Right ventricle myocardium inferior (tissue), 1 donor: ENCODE results near the gene TRIM43B. TPM values are rescaled to one million over a fixed set of nuclear protein-coding genes. Genes with fewer than 3 reads are reported as not detected.
A peak's percentile ranks its signal among the peaks of the same experiment; 100 is the strongest.
"Not testable (repeated sequence)": the region's sequence is repeated elsewhere in the genome, so short reads cannot be mapped to it uniquely, and the experiment has no call there.

Source experiments
- ATAC-seq: fragments of 200-7000 bp; cut with Tn5 transposase; one replicate; pipeline ENCODE4 v1.9.1; 2020; ENCODE audit warnings: mild to moderate bottlenecking, moderate library complexity
- DNase-seq: peaks from one replicate; pipeline ENCODE4 v3.0.0; 2021; ENCODE audit errors: missing footprints
- intact Hi-C: fragments of 100-400 bp; cut with DNase I; formaldehyde crosslinking; loops from one replicate; pipeline ENCODE4 v1.11.0; 2022
- long read RNA-seq: library from polyadenylated mRNA; unstranded; transcript quantifications from one replicate; pipeline ENCODE4 v2.0.0, GENCODE V29; 2021
- total RNA-seq: library from RNA; stranded (reverse); fragmentation: NEBNext Ultra II Directional; extraction: Animal tissue kit (Norgen Biotek cat#: 25700); gene quantifications from one replicate; pipeline ENCODE4 v1.2.1, GENCODE V29; 2021
- donor health status: DM: no; HTN: yes; CAD: no; lungs with severe emphysema.

TRIM43B gene
- total RNA-seq = not detected
- long read RNA-seq = 0 reads

DNA sequence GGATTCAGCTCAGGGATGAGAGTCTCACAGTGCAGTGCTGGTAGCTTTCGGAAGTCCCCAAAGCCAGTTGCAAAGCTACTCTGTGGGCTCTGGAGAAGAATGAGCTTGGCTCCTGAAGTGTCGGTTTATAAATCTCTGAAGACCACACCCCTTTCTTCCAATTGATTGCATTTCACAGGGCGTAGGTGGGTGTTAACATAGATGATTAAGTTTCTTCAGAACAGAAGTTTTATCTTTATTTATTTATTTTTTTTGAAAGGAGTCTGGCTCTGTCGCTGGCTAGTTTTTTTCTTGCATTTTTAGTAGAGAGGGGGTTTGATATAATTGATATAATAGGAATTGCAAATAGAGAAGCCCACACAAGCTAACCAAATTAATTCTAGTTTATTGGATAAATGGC, at the start of gene TRIM43B:
Gene TRIM43B (minus strand): TSS at position 101 of the 400 bp plus-strand sequence. CDS start 2,040 bp downstream, outside the sequence.
- ATAC-seq, DNase-seq, intact Hi-C loops: not testable (repeated sequence)

DNA sequence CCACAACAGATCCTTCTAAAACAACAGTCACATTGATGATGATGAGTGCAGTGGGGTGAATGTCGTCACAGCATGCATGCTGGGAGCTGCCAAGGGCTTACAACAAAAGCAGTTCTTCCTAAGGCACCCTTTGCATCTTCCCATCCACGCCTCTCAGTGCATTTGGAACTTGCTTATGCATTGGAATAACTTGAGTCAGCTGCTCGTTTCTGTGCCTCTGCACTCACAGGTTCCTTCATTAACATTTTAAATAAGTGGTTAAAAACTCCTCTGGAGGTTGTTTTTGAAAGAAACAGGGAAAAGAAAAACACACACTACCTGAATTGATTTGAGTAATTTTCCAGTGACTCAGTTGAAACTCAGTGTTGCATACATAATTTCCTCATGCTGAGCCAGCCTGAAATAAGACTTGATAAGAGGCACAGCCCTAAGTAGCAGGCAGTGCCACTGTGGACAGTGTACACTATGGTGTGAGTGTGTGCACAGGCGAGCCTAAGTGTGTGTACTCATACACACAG, 46.8 kb upstream of the TRIM43B start:
- intact Hi-C loops = no loop called here
- ATAC-seq = no peak
- no peak for DNase-seq

DNA sequence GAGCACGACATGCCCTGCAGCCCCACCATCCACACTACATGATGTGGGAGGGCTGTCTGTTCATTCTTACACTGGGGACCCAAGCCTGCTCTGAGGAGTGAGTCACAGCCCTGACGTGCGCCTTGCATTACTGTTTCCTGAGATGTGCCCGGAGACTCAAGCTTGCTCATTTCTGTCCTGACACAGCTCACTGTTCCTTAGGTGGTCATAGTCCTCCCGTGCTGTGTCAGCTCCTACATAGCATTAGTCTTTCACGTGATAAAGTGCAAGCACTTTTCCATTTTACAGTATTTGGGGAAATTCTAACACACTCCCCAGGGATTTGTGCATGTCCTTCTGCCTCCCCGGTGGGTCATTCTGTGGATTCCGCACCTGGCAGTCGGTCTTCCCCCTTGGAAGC, 46.2 kb upstream of the TRIM43B start:
- no peak for DNase-seq
- ATAC-seq = no peak
- intact Hi-C loops = no loop called here

DNA sequence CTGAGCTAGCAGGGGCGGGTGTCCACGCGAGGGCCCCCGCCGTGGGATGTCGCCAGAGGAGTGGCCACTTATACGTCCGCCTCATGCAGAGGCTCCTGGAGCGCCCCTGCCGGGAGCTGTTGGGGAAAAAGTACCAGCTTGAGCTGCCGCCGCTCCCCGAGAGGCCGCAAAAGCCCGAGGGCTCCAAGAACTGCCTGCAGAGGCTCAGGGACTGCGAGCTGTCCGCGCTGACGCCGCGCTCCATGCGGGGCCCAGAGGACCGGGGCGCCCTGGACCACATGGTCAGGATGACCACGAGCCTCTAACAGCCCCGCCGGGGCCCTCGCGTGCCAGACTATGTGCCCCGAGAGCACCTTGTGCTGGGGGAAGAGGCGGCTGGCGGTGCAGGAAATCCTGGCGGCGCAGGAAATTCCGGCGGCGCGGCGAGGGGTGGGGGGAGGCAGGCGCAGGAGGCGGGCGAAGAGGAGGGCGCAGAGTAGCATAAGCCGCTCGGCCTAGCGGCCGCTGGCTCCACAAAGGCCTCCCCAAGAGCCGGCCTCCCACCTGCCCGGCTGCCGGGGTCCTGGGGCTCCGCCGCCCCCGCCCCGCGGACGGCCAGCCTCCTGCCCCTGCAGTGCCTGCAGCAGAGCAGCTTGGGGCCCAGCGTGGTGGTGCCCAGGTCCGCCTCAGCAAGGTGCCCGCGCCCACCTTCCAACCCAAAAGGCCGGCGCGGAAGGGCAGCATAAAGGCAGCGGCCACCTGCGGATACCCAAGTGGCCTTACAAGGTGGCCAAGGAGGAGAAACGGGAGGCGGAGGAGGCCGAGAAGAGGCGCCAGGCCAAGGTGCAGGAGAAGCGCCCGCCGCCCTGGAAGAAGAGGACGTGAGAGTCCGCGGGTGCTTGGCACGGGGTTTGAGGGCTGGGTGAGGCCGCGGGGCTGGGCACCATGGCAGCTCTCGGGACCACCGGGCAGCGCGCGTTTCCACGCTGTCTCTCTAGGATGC, 42.1 kb upstream of the TRIM43B start:
- ATAC-seq = peak; percentile 97
- intact Hi-C loops = no loop called here

DNA sequence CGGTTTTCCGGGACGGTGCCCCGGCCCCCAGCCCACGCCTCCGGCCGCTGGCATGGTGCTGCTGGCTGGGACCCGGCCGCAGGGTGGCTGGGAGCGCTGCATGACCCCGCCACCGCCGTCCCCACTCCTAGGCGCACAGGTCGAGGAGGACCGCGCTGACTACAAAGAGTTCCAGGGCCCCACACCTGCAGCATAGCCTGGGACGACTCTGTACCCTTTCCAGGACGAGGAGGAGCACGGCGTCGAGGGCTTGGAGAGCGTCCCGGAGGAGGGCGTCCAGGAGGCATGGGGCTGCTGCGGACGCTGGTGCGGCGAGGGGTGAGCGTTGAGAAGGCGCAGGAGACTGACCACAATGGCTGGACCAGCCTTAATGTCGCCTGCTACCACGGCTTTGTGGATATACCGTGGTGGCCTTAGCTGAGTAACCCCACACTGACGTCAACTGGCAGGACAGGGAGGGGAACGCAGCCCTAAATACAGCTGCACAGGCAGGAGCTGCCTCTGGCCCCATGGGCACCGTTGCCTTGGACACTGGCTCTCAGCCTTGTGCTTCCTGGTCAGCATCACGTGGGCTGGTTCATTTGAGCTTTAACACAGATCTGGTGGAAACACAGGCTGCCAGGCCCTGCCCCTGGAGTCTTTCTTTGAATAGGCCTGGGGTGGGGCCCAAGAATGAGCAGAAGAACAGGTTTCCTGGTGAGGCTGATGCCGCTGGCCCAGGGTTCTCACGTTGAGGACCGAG, 40.9 kb upstream of the TRIM43B start:
- intact Hi-C loops = no loop called here
- peak; percentile 70 for DNase-seq
- no peak for ATAC-seq

More for the DNA sequence above, 42.1 kb upstream of the TRIM43B start:
- peak; percentile 86 for DNase-seq

DNA sequence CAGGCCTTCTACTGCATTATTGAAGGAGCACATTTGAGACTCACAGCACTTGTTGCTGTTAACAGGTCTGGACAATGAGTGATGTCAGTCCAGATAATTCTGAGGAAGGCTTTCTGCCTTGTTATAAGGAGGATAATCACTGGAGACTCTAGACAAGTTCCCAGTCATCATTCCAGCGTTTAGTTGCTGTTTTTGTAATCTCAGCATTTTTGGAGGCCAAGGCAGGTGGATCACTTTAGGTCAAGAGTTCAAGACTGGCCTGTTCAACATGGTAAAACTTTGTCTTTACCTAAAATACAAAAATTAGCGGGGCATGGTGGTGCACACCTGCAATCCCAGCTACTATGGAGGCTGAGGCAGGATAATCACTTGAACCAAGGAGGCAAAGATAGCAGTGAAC, 39.6 kb upstream of the TRIM43B start:
- ATAC-seq (no peak), DNase-seq (no peak)
- intact Hi-C loops = no loop called here

DNA sequence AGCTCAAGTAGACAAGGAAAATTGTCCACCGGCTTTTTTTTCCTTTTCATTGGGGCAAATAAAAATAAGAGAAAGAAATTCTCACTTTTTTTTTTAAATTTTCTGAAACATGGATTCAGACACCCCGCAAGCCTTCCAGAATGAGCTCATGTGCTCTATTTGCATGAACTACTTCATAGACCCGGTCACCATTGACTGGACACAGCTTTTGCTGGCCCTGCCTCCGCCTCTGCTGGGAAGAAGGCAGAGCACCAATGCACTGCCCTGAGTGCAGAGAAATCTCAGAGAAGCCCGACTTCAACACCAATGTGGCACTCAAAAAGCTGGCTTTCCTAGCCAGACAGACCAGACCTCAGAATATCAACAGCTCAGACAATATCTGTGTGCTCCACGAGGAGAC, 30.2 kb upstream of the TRIM43B start:
- DNase-seq (no peak), ATAC-seq (no peak)
- intact Hi-C loops = no loop called here

DNA sequence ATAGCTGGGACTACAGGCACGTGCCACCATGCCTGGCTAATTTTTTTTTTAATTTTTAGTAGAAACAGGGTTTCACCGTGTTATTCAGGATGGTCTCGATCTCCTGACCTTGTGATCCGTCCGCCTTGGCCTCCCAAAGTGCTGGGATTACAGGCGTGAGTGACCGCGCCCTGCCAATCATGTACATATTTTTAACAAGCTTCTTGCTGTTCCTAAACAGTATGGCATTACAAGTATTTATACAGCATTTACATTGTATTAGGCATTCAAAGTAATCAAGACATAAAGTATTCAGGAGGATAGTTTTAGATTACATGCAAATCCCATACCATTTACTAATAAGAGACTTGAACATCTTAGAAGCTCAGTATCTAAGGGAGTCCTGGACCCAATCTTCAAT, 29.7 kb upstream of the TRIM43B start:
- DNase-seq, intact Hi-C loops, ATAC-seq: not testable (repeated sequence)

DNA sequence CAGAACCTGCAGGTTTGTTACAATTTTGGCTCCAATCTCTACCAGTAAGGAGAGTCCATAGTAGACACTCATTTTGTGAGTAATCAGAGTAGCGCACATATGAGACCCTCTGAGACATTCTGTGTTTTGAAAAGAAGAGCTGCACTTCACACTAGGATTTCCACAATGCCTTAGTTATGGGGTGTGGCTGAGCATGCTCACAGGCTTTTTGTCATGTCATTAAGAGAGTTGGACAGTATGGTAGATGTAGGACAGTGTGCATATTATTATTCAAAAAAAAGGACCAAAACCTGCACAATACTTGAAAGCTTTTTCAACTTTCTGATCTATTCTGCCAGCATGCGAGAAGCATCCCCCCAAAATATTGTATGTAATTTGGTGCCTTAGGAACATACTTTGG, 24.9 kb upstream of the TRIM43B start:
- intact Hi-C loops = no loop called here
- DNase-seq (no peak), ATAC-seq (no peak)

DNA sequence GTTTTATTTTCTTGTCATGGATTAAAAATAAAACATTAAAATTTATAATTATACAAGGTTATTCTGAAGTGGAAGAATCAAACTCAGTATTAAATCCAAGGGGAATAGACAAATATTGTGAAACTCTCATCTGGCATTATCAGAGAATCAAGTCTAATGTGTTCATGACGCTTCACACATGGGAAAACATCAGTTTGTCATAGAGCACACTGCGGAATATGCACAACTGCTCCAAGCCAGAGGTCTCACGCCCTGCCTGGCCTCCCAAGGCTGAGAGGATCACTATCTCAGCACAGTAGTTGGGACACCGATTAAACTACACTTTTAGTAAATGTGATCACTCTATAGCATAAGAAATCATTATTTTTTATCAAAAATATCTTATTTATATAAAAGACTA, 20.7 kb upstream of the TRIM43B start:
- ATAC-seq = no peak
- DNase-seq = no peak
- intact Hi-C loops = no loop called here

DNA sequence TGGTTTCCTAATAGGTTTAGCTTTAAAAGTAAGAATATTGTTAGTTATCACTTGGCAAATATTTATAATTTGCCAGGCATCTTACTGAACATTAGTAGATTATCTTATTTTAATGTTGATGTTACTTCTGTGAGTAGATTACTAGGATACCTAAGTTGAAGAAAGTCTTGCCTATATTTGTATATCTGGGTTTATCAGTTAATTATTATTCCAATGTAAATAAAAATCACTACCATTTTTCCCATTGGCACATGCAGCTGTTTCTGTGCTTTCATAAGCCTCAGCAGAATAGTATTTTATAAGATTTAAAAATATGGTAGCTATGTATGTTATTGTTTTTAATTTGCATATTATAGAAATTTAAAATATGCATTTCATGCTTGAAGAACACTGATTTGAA, 16.3 kb upstream of the TRIM43B start:
- DNase-seq (no peak), ATAC-seq (no peak)
- intact Hi-C loops = no loop called here

DNA sequence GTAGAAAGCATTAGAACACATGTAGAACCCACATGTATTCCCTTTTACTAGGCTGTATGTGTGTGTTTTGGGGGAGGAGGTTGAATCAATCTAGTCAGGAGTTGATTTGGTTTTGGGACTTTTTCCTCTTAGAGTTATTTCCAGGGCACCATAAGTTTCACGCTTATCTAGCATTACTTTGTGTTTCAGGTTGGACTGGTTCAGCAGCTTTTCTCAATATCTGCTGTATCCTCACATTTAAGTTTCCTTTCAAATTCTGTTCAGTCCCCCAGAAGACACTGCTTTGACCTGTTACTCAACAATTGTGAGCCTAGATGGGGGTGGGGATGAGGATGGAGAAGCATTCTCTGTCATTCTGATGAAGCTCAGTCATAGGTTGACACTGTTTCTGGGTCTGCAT, 7.5 kb upstream of the TRIM43B start:
- intact Hi-C loops, ATAC-seq, DNase-seq: not testable (repeated sequence)

DNA sequence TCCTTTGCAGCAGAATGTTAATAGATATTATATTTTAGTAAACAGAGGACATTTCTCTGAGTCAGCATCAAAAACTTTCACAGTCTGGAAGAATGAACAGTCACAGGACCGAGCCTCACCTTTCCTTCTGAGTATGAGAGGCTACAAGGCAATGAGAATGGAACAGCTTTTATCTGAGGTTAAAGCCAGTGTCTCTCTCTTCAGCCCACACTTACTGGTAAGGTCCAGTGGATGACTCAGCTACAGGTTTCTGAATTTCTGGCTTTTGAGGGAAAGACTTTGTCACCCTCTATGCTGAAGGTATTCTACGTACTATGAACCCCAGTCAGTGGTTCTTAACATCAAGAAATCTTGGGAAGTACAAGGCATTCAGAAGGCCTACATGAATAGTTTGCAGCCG, 9.5 kb downstream of the TRIM43B start:
- ATAC-seq, DNase-seq, intact Hi-C loops: not testable (repeated sequence)

DNA sequence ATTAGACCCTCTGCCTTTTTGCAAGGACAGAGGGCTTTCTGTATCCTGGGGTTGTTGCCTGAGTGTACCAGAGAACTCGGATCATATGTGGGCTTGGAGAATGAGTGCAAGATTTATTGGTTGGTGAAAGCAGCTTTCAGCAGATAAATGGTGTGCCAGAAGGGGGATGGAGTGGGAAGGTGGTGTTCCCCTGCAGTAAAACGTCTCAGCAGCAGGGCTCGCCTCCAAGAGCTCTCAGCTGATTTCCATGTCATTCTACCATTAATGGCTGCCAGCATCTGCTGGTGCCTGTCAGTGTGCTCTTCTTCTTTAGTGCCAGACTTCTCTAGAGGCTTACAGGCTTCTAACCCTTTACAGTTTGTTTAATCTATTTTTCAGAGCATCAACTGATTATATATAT, 16.6 kb downstream of the TRIM43B start:
- DNase-seq, intact Hi-C loops: not testable (repeated sequence)
- peak; percentile 48 for ATAC-seq

DNA sequence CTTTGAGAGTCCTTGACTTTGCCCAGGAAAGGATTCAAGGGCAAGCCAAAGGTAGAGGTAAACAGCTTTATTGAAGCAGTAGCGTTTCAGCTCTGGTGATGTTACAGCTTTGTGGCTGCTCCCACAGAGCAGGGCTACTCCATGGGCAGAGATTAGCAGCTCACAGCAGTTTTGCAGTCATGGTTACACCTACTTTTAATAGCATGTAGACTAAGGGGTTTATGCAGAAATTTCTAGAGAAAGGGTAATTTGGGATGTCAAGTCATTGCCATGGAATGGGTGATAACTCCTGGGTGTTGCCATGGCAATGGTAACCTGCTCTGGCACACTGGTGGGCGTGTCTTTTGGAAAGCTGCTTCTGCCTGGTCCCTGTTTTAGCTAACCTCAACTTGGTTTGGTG, 18.0 kb downstream of the TRIM43B start:
- intact Hi-C loops = not testable (repeated sequence)

DNA sequence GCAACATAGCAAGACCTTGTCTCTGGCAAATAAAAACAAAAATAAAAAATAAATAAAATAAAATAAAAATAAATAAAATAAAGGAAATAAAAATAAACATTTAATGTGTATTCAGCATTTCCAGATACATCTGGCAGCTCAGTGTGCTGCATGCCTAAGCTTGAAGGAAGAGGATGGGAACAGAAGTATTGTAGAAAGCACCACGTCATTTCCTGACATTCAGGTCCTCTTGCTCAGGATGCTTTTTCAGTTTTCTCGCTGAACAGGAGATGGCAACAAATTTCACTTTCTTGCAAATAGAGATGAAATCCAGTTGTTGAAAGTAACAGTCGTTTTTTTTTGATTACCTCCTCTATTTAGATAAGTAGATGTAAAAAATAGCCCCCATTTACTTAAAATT, 21.3 kb downstream of the TRIM43B start:
- DNase-seq, ATAC-seq, intact Hi-C loops: not testable (repeated sequence)

More for the DNA sequence above, 18.0 kb downstream of the TRIM43B start:
- ATAC-seq, DNase-seq: not testable (repeated sequence)

DNA sequence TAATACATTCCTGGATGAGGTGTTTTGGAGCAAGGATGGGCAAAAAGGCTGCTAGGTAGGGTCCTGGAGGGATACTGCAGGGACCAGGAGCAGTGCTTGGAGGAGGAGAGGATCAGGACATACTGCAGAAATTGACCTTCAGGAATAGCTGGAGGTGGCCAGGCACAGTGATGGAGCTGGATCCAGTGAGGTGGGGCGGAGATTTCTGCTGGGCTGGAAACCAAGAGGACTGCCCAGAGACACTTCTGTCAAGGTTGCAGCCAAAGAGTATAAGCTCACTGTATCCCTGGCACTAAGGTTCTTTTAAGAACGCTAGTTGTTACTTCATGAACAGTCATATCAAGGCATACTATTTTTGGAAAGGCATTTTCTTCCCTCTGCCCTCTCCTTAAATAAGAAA, 39.2 kb downstream of the TRIM43B start:
- DNase-seq, intact Hi-C loops: not testable (repeated sequence)
- peak; percentile 64 for ATAC-seq

DNA sequence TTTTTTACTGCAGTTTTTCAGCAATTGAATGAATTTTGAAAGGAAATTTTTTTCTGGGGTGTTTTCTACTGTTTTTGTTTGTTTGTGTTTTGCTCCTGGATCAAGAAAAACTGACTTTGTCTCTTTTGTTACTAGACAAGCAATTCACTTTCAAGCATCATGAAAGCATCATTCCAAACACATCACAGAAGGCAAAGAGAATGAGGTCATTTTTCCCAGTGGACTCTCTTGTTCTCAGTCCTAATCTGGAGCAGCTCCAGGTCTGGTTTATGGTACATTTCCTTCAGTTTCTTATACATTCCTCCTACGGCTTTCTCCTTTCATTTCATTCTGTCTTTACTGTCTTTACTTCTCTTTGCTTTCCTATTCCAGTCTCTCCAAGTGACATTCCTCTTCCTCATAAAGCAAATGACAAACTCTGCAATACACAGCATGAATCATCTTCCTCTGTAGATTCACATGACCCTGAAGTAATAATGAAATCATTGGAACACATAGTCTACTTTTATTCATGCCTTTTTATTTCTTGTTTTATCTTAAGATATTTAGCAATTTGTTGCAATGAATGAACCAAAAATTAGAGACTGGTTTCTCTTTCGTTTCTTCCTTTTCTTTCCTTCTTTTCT, 42.0 kb downstream of the TRIM43B start:
- DNase-seq, intact Hi-C loops: not testable (repeated sequence)
- ATAC-seq = peak; percentile 64

DNA sequence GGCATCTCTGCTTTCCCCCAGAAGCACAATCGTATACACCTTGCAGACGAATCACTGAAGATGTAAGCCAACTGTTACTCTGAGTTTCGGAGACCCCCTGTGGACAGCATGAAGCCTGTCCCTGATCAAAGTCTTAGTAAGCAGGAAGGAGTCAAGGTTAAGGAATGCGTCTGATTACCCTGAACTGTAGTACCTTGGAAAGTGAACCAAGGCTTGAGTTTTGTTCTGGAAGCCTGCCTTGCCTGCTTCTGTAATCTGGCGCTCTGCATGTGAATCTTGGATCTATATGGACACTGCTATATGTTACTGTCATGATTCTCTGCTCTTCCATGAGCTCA, 48.7 kb downstream of the TRIM43B start:
- DNase-seq, intact Hi-C loops, ATAC-seq: not testable (repeated sequence)
